Endodermal cell (in vitro differentiated cells): Measurements from ENCODE around the gene GAL3ST2. TPM values are rescaled to one million over a fixed set of nuclear protein-coding genes. Genes with fewer than 3 reads are reported as not detected.

Experiments used
- DNase-seq: peaks from one replicate; pipeline ENCODE4 v3.0.0-alpha.2; 2017
- H3K27ac ChIP-seq: 2 replicates; pipeline ENCODE4 v1.5.1; 2013; ENCODE audit warnings: mild to moderate bottlenecking, low read depth, low read length, moderate library complexity
- H3K27me3 ChIP-seq: 2 replicates; pipeline ENCODE4 v1.6.1; 2013; ENCODE audit warnings: mild to moderate bottlenecking, low read length, moderate library complexity; ENCODE audit not compliant: insufficient read depth, control insufficient read depth, poor library complexity, severe bottlenecking
- H3K36me3 ChIP-seq: 2 replicates; pipeline ENCODE4 v1.7.0; 2013; ENCODE audit warnings: mild to moderate bottlenecking, low read length, moderate library complexity; ENCODE audit not compliant: control insufficient read depth, insufficient read depth
- H3K4me1 ChIP-seq: one replicate; pipeline ENCODE4 v1.7.0; 2013; ENCODE audit warnings: low read length; ENCODE audit not compliant: control insufficient read depth, insufficient read depth
- H3K4me3 ChIP-seq: 2 replicates; pipeline ENCODE4 v1.5.1; 2013; ENCODE audit warnings: mild to moderate bottlenecking, low read length, moderate library complexity
- H3K9ac ChIP-seq: 2 replicates; pipeline ENCODE4 v1.6.1; 2013; ENCODE audit warnings: mild to moderate bottlenecking, low read length, moderate library complexity; ENCODE audit not compliant: poor library complexity, severe bottlenecking; ENCODE audit errors: extremely low read depth
- H3K9me3 ChIP-seq: 2 replicates; pipeline ENCODE4 v1.6.1; 2013; ENCODE audit warnings: mild to moderate bottlenecking, low read length, moderate library complexity; ENCODE audit not compliant: control insufficient read depth
- H3K27ac Mint-ChIP-seq: 2 replicates; pipeline ENCODE4 v1.8.0; 2020; ENCODE audit warnings: mixed read lengths
- H3K27me3 Mint-ChIP-seq: 2 replicates; pipeline ENCODE4 v1.8.0; 2021; ENCODE audit warnings: mild to moderate bottlenecking, mixed read lengths; ENCODE audit not compliant: insufficient read depth
- H3K36me3 Mint-ChIP-seq: 2 replicates; pipeline ENCODE4 v1.8.0; 2020; ENCODE audit warnings: low read depth, mixed read lengths
- H3K4me1 Mint-ChIP-seq: 2 replicates; pipeline ENCODE4 v1.8.0; 2020; ENCODE audit warnings: mixed read lengths
- H3K4me3 Mint-ChIP-seq: 2 replicates; pipeline ENCODE4 v1.8.0; 2020; ENCODE audit warnings: mild to moderate bottlenecking, moderate library complexity, mixed read lengths
- H3K9me3 Mint-ChIP-seq: 2 replicates; pipeline ENCODE4 v1.8.0; 2020; ENCODE audit warnings: mild to moderate bottlenecking, mixed read lengths
- WGBS, 2 experiments: methylation state at CpG; one replicate each; pipeline versions ENCODE4 v1.1.5 to v1.1.7; 2013; ENCODE audit warnings: missing lambda C conversion rate in 2 of 2, mixed read lengths in 1 of 2; ENCODE audit not compliant: insufficient coverage in 1 of 2, insufficient read length in 1 of 2; 5-methylcytosine and 5-hydroxymethylcytosine counted together
- total RNA-seq, 2 donors: library from RNA; stranded (reverse); fragmentation: NEBNext Ultra II Directional in 1 of 2; extraction: Animal tissue kit (Norgen Biotek cat#: 25700) in 1 of 2; gene quantifications; 2 replicates in 1 of 2; 3 replicates in 1 of 2; pipeline ENCODE4 v1.2.1, GENCODE V29; 2021
- TF ChIP-seq, protein P1 (sequence below): fragments of 200-600 bp; sonication (generic); conservative IDR thresholded peaks from 2 replicates; pipeline ENCODE4 v1.5.0; 2021; ENCODE audit warnings: antibody characterized with exemption, mild to moderate bottlenecking

The GAL3ST2 gene
- total RNA-seq, 2 donors from 2014 or later, result 0.57 to 0.91 TPM

DNA sequence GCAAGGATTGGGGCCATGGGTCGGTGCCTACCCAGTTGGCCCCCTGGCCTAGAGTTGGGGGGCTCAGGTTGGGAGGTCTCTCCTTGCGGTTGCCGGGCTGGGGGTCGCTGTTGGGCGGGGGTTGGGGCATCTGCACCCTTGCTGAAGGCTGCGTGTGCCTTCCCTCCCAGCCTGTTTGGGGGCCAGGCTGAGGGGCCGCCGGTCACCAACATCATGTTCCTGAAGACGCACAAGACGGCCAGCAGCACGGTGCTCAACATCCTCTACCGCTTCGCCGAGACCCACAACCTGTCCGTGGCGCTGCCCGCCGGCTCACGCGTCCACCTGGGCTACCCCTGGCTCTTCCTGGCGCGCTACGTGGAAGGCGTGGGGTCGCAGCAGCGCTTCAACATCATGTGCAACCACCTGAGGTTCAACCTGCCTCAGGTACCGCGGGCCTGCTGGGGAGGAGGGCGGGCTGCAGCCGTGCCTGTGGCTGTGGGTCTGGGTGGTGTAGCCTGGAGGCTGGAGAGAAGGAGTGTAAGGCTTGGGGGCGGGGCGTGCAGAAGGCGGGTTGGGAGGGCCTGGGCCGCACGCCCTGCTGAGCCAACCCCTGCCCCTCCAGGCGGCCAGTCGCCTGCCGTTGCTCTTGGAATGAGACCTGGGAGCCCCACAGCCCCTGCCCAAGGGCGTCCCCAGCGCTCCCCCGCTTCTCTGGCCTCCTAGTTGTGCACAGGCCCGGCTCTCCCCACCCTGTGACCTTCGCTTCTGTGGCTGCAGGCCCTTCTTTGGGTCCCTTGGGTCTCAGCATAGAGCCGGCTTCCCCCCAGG, 25.2 kb downstream of the GAL3ST2 start:
- H3K36me3 ChIP-seq, result no peaks in the 10 kb centered on the region
- peaks cover 8% of the 10 kb centered on the region for H3K27me3 Mint-ChIP-seq
- TF ChIP-seq, protein P1, sequence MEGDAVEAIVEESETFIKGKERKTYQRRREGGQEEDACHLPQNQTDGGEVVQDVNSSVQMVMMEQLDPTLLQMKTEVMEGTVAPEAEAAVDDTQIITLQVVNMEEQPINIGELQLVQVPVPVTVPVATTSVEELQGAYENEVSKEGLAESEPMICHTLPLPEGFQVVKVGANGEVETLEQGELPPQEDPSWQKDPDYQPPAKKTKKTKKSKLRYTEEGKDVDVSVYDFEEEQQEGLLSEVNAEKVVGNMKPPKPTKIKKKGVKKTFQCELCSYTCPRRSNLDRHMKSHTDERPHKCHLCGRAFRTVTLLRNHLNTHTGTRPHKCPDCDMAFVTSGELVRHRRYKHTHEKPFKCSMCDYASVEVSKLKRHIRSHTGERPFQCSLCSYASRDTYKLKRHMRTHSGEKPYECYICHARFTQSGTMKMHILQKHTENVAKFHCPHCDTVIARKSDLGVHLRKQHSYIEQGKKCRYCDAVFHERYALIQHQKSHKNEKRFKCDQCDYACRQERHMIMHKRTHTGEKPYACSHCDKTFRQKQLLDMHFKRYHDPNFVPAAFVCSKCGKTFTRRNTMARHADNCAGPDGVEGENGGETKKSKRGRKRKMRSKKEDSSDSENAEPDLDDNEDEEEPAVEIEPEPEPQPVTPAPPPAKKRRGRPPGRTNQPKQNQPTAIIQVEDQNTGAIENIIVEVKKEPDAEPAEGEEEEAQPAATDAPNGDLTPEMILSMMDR, result no peak
- no peak overlapping the region for H3K27ac Mint-ChIP-seq
- WGBS, 2 experiments, result 88 to 91% methylated on average over 31 to 44 of the region's 44 CpGs
- peaks cover 2% of the 10 kb centered on the region for H3K4me1 Mint-ChIP-seq
- H3K4me1 ChIP-seq, result peaks cover 10% of the 10 kb centered on the region
- H3K4me3 Mint-ChIP-seq, result no peak overlapping the region
- no peak overlapping the region for H3K27ac ChIP-seq
- peak; percentile 81 for DNase-seq
- peaks cover 23% of the 10 kb centered on the region for H3K27me3 ChIP-seq
- H3K9ac ChIP-seq, result no peak overlapping the region
- H3K36me3 Mint-ChIP-seq, result no peaks in the 10 kb centered on the region
- no peaks in the 10 kb centered on the region for H3K9me3 ChIP-seq
- H3K9me3 Mint-ChIP-seq, result no peaks in the 10 kb centered on the region
- no peak overlapping the region for H3K4me3 ChIP-seq

DNA sequence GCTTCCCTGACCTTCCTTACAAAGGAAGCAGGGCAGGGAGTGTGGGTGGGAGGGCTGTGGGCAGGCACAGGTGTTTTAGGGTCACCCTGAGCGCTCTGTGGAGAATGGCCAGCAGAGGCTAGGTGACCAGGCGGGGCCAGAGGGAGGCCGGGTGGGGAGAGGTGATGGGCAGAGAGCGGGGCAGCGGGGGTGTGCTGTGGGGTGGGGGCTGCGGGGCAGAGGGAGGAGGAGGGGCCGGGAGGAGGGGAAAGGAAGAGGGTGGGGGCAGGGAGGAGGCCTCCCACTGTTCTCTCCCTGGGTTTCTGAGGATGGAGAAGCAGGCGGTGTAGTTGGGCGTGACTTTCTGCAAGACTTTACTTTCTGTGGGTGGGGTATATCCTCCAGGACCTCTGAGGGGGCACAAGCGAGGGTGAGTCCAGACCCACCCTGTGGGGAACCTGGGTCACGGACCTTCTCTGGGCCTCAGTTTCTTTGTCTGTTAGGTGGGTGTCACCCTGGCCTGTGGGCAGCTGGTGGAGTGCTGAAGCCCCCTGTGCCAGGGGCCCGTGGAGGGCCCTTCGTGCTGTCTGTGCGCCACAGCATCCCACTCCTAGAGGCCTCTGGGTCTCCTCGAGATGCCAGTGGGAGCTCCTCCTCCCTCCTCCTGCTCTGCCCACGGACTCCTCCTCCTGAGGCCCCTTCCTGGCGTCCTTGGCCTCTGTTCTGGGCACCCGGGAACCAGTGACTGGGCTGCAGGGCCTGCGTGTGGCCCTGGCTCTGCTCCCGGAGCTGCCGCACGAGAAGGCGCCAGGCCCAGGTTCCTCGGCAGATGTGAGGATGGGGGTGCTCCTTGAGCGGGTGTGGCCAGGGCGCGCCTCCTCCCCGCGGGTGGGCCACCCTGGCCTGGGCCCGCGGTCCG, 26.0 kb downstream of the GAL3ST2 start:
- no peak for DNase-seq
- Mint-ChIP-seq H3K4me3 (no peak overlapping the region), H3K27me3 (peaks cover 8% of the 10 kb centered on the region), H3K36me3 (no peaks in the 10 kb centered on the region), H3K4me1 (peaks cover 2% of the 10 kb centered on the region), H3K27ac (no peak overlapping the region), H3K9me3 (no peaks in the 10 kb centered on the region)
- TF ChIP-seq, protein P1, result no peak
- H3K9ac ChIP-seq, result no peak overlapping the region
- peaks cover 23% of the 10 kb centered on the region for H3K27me3 ChIP-seq
- H3K36me3 ChIP-seq, result no peaks in the 10 kb centered on the region
- H3K27ac ChIP-seq, result no peak overlapping the region
- H3K9me3 ChIP-seq, result no peaks in the 10 kb centered on the region
- peaks cover 10% of the 10 kb centered on the region for H3K4me1 ChIP-seq
- H3K4me3 ChIP-seq, result no peak overlapping the region
- WGBS, 2 experiments, result 84 to 87% methylated on average over 10 to 32 of the region's 32 CpGs

DNA sequence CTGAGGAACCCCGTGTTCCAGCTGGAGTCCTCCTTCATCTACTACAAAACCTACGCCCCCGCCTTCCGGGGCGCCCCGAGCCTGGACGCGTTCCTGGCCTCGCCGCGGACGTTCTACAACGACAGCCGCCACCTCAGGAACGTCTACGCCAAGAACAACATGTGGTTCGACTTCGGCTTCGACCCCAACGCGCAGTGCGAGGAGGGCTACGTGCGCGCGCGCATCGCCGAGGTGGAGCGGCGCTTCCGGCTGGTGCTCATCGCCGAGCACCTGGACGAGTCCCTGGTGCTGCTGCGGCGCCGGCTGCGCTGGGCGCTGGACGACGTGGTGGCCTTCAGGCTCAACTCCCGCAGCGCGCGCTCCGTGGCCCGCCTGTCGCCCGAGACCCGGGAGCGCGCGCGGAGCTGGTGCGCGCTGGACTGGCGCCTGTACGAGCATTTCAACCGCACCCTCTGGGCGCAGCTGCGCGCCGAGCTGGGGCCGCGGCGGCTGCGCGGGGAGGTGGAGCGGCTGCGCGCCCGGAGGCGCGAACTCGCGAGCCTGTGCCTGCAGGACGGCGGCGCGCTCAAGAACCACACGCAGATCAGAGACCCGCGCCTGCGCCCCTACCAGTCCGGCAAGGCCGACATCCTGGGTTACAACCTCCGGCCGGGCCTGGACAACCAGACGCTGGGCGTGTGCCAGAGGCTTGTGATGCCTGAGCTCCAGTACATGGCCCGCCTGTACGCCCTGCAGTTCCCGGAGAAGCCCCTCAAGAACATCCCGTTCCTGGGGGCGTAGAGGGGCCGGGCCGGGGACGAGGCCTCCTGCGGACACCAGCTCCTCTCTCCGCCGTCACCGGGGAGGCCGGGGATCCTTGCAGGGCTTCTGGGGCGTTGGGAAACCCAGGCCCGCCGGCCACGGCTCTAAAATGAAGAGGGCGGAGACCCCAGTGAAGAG, 27.0 kb downstream of the GAL3ST2 start:
- Histone ChIP-seq H3K36me3 (no peaks in the 10 kb centered on the region), H3K27ac (no peak overlapping the region), H3K9me3 (no peaks in the 10 kb centered on the region), H3K9ac (no peak overlapping the region), H3K27me3 (peaks cover 23% of the 10 kb centered on the region), H3K4me1 (peaks cover 10% of the 10 kb centered on the region), H3K4me3 (peak overlapping the region; percentile 64)
- H3K4me1 Mint-ChIP-seq, result peaks cover 8% of the 10 kb centered on the region
- peaks cover 8% of the 10 kb centered on the region for H3K27me3 Mint-ChIP-seq
- TF ChIP-seq, protein P1, result no peak
- DNase-seq, result peak; percentile 60
- no peak overlapping the region for H3K27ac Mint-ChIP-seq
- 16 to 19% methylated on average over 27 to 109 of the region's 109 CpGs for WGBS, 2 experiments
- H3K36me3 Mint-ChIP-seq, result no peaks in the 10 kb centered on the region
- peak overlapping the region; percentile 23 for H3K4me3 Mint-ChIP-seq
- H3K9me3 Mint-ChIP-seq, result no peaks in the 10 kb centered on the region
